Liver (tissue), 9 donors: ENCODE data around the gene POFUT2. TPM values are rescaled to one million over a fixed set of nuclear protein-coding genes. Genes with fewer than 3 reads are reported as not detected.

Experiments used
- DNase-seq: peaks from one replicate; pipeline ENCODE4 v3.0.0-alpha.2; 2017; ENCODE audit warnings: low spot score
- H3K27ac ChIP-seq, 2 donors: one replicate each; pipeline ENCODE4 v1.7.0; 2013; ENCODE audit warnings: inconsistent platforms in 2 of 2, low read length in 2 of 2, control low read depth in 1 of 2, low read depth in 1 of 2, mild to moderate bottlenecking in 1 of 2
- H3K27me3 ChIP-seq, 4 donors: one replicate each; pipeline versions ENCODE4 v1.6.1 to v1.7.0; 2013; ENCODE audit warnings: low read length in 3 of 4, inconsistent platforms in 1 of 4, mild to moderate bottlenecking in 1 of 4, moderate library complexity in 1 of 4; ENCODE audit not compliant: control insufficient read depth in 4 of 4, insufficient read depth in 4 of 4
- H3K36me3 ChIP-seq, 4 donors: one replicate each; pipeline versions ENCODE4 v1.6.1 to v1.7.0; 2013; ENCODE audit warnings: low read length in 3 of 4, mild to moderate bottlenecking in 3 of 4, low read depth in 1 of 4, moderate library complexity in 1 of 4; ENCODE audit not compliant: control insufficient read depth in 4 of 4, insufficient read depth in 3 of 4
- H3K4me1 ChIP-seq, 4 donors: one replicate each; pipeline versions ENCODE4 v1.6.1 to v1.7.0; 2013; ENCODE audit warnings: low read length in 3 of 4, mild to moderate bottlenecking in 3 of 4, moderate library complexity in 1 of 4; ENCODE audit not compliant: control insufficient read depth in 4 of 4, insufficient read depth in 4 of 4
- H3K4me3 ChIP-seq, 3 donors: one replicate each; pipeline versions ENCODE4 v1.6.1 to v1.7.0; 2013; ENCODE audit warnings: low read length in 3 of 3, control low read depth in 1 of 3, low read depth in 1 of 3, mild to moderate bottlenecking in 1 of 3
- H3K9ac ChIP-seq, 2 donors: one replicate each; pipeline ENCODE4 v1.7.0; 2013; ENCODE audit warnings: low read length in 2 of 2, mild to moderate bottlenecking in 2 of 2, moderate library complexity in 2 of 2, control low read depth in 1 of 2, low read depth in 1 of 2
- H3K9me3 ChIP-seq, 4 donors: one replicate each; pipeline versions ENCODE4 v1.6.1 to v1.7.0; 2013; ENCODE audit warnings: low read length in 3 of 4; ENCODE audit not compliant: control insufficient read depth in 4 of 4
- EGR1 ChIP-seq, 2 donors: IDR thresholded peaks; 2 replicates each; pipeline ENCODE4 v1.6.1; 2016 to 2018; ENCODE audit warnings: antibody characterized with exemption in 2 of 2, low read depth in 2 of 2
- FOXA1 ChIP-seq: IDR thresholded peaks from 2 replicates; pipeline ENCODE4 v1.6.1; 2016; ENCODE audit warnings: antibody characterized with exemption
- GABPA ChIP-seq, 2 donors: IDR thresholded peaks in 1 of 2; conservative IDR thresholded peaks in 1 of 2; 2 replicates each; pipeline ENCODE4 v1.6.1; 2016; ENCODE audit warnings: antibody characterized with exemption in 2 of 2, mild to moderate bottlenecking in 1 of 2, moderate library complexity in 1 of 2
- HNF4A ChIP-seq, 2 donors: conservative IDR thresholded peaks; 2 replicates each; pipeline ENCODE4 v1.6.1; 2016; ENCODE audit warnings: antibody characterized with exemption in 2 of 2, mild to moderate bottlenecking in 2 of 2
- HNF4G ChIP-seq: IDR thresholded peaks from 2 replicates; pipeline ENCODE4 v1.6.1; 2016; ENCODE audit warnings: antibody characterized with exemption
- JUND ChIP-seq, 2 donors: IDR thresholded peaks; 2 replicates each; pipeline ENCODE4 v1.6.1; 2016; ENCODE audit warnings: antibody characterized with exemption in 2 of 2
- NR2F2 ChIP-seq: IDR thresholded peaks from 2 replicates; pipeline ENCODE4 v1.6.1; 2016; ENCODE audit warnings: antibody characterized with exemption
- SP1 ChIP-seq: IDR thresholded peaks from 2 replicates; pipeline ENCODE4 v1.6.1; 2018; ENCODE audit warnings: antibody characterized with exemption, mild to moderate bottlenecking
- TAF1 ChIP-seq: conservative IDR thresholded peaks from 2 replicates; pipeline ENCODE4 v1.6.1; 2016; ENCODE audit warnings: antibody characterized with exemption, mild to moderate bottlenecking
- YY1 ChIP-seq: IDR thresholded peaks from 2 replicates; pipeline ENCODE4 v1.6.1; 2016; ENCODE audit warnings: antibody characterized with exemption, mild to moderate bottlenecking
- ZBTB33 ChIP-seq: IDR thresholded peaks from 2 replicates; pipeline ENCODE4 v1.6.1; 2016; ENCODE audit warnings: antibody characterized with exemption
- WGBS: extraction: QIAGEN DNeasy Blood & Tissue Kit; methylation state at CpG from one replicate; pipeline ENCODE4 v1.1.7; 2013; 5-methylcytosine and 5-hydroxymethylcytosine counted together
- polyA plus RNA-seq, 2 donors: library from polyadenylated mRNA; stranded (reverse) in 1 of 2; unstranded in 1 of 2; fragments of 200-250 nt in 1 of 2; fragments of >200 nt in 1 of 2; fragmentation: Nextera tagmentation in 1 of 2; extraction: Ambion mirVana in 1 of 2; gene quantifications; one replicate each; pipeline versions ENCODE4 v1.2.1 to v1.2.3, GENCODE V29; 2013 to 2015
- total RNA-seq, 2 donors: library from RNA; depleted of rRNA; stranded (reverse); fragments of >200 nt; gene quantifications; one replicate each; pipeline ENCODE4 v1.2.3, GENCODE V29; 2014
- TF ChIP-seq, protein P1 (sequence below): IDR thresholded peaks from 2 replicates; pipeline ENCODE4 v1.6.1; 2016; ENCODE audit warnings: antibody characterized with exemption
- donor health status: healthy.
- donor health status: healthy.
- donor health status: healthy.
- donor health status: healthy.
- donor health status: healthy.

Gene POFUT2
- total and polyA plus RNA-seq, 4 donors: 3.3 to 15.6 (median 7.9) TPM

- Histone ChIP-seq H3K9ac (no peak overlapping the region), H3K27ac (no peak overlapping the region), H3K27me3 (no peaks in the 10 kb centered on the region), H3K4me1 (peaks cover 5 to 7% (median 6%) of the 10 kb centered on the region in 4 donors), H3K4me3 (no peak overlapping the region), H3K36me3 (peaks cover 23 to 63% (median 40%) of the 10 kb centered on the region in 4 donors), H3K9me3 (no peaks in the 10 kb centered on the region)
- WGBS: 92% methylated on average over 29 of the region's 31 CpGs
- no peak for DNase-seq
- no peak for TF ChIP-seq NR2F2
- no peak for TF ChIP-seq SP1
- no peak for TF ChIP-seq ZBTB33
- no peak for TF ChIP-seq JUND (IDR thresholded peaks at IDR 0.05)
Measured at GRCh38 chr21:45283035-45283610, 4.6 kb downstream of the POFUT2 start.

GRCh38 chr21:45282283-45283034 lies 5.2 kb downstream of the POFUT2 start:
- no peak overlapping the region for H3K9ac ChIP-seq
- no peaks in the 10 kb centered on the region for H3K27me3 ChIP-seq
- 92% methylated on average over 22 of the region's 22 CpGs for WGBS
- H3K27ac ChIP-seq: no peak overlapping the region
- peaks cover 5 to 7% (median 6%) of the 10 kb centered on the region in 4 donors for H3K4me1 ChIP-seq
- no peak overlapping the region for H3K4me3 ChIP-seq
- peaks cover 27 to 69% (median 43%) of the 10 kb centered on the region in 4 donors for H3K36me3 ChIP-seq
- TF ChIP-seq, protein P1, sequence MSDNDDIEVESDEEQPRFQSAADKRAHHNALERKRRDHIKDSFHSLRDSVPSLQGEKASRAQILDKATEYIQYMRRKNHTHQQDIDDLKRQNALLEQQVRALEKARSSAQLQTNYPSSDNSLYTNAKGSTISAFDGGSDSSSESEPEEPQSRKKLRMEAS: no peak
- no peak for TF ChIP-seq EGR1 (IDR thresholded peaks at IDR 0.05; ENCODE audit: low read depth in 2 of 2)
- no peak for TF ChIP-seq ZBTB33
- TF ChIP-seq FOXA1: no peak
- TF ChIP-seq HNF4A (conservative IDR thresholded peaks at IDR 0.05): no peak
- no peak for TF ChIP-seq YY1
- TF ChIP-seq NR2F2: no peak
- TF ChIP-seq SP1: no peak
- TF ChIP-seq GABPA (IDR thresholded peaks at IDR 0.05 in 1 of 2, conservative IDR thresholded peaks at IDR 0.05 in 1 of 2): no peak
- TF ChIP-seq HNF4G: no peak
- no peak for TF ChIP-seq TAF1
- H3K9me3 ChIP-seq: no peaks in the 10 kb centered on the region
- DNase-seq: no peak
